Glomerular visceral epithelial cell (primary cell): ENCODE results near the gene EGFR.

Source experiments
- DNase-seq: peaks from one replicate; pipeline ENCODE4 v3.0.0-alpha.2; 2016; ENCODE audit errors: extremely low spot score

EGFR gene

DNA sequence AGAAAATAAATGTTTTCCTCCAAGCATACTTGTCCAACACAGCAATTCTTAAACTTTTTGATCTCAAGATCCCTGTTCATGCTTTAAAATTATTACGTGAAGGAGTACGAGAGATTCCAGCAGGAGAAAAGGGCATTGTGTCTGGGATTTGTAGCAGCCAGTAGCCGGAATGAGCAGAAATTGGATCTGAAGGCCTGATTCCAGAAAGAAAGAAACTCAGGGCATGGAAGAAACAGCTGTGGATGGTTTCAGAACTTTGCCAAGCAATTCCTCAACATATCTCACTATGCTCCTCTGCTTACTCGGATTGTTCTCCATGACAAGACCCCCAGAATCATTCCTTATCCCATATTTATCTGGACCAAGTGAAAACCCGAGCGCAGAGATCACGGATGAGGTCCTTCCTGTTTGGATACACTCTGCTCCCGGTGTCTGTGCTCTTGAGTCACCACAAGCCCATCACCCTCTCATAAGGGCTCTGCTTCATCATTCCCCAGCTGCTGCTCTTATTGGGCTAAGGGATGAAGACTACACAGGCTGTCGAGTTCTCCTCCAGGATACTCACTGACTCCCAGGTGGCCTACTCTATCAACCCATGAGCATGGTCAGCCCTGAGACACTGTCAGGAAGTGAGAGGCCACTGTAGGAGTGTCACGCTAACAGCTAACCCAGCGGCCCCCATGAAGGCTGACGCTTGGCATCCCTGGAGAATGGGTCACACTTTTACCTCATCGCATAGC is 225.4 kb downstream of the EGFR start:
- DNase-seq: no peak

DNA sequence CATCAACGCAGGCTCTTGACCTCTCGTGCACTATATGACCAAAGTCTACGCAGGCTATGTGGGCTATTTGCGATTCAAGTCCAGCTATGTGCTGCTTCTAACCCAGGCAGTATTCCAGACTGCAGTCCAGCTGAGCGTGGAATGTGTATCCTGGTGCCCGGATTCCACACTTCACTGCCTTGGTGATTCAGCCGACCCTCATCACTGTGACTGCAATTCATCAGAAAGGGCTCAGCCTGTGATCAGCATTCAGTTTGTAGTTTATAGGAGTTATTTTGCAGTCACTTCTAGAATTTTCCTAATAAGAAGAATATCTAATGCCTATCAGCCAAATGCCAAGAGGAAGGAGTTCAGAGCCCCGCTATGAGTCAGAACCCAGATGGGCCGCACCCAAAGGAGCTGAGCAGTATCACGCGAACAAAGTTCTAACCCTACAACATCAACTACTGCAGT is 226.5 kb downstream of the EGFR start:
- DNase-seq: peak; percentile 89

DNA sequence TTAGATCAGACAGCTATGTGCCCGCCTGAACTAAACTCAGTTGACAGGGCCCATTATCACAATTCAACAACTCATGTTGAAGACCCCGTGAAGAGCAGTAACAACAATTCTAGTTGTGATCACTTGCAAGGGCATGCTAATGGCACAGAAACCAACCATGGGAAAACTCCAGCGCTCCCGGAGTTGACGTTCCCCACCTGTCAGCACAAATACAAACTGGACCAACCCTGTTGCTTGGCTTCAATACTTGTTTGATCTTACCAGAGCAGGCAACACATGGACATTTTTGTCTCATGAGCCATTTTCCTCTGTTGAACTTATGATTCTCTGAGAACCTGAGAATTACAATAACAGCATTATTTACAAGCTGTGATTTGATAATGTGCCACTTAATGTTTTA is 227.4 kb downstream of the EGFR start:
- no peak for DNase-seq

DNA sequence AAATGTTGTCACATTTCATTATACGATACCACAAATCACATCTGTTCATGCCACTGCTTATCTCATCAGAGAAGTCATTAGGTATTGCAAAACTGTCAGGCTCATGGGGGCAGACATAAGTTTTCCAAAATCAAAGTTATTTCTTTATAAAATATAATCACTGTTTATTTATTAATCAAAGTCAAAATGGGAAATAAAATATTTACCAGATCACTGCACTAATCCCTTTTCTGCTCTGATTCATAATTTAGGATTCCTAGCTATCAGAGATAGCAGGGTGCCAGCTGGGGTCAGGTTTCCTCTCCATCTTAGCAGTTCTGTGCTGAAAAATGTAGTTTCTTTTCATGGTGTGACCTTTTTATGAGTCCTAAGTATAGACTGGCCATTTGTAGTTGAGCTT is 228.6 kb downstream of the EGFR start:
- no peak for DNase-seq

DNA sequence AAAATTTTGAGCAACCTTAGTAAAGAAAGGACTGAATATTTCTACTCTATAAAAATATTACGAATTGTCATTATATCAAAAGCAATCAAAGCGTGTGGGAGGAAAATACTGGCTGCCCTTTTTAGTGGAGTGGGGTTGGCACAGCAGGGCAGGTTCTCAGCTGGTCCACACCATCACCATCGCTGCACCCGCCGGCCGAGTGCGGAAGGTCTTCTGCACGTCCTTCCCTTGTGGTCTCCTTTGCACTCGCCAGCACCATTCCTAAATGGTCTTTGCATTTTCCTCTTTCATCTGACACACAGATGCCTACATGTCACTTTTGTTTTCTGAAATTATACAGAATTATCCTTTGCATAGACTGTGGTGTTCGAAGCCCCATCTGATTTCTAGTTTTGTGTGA is 229.7 kb downstream of the EGFR start:
- no peak for DNase-seq

DNA sequence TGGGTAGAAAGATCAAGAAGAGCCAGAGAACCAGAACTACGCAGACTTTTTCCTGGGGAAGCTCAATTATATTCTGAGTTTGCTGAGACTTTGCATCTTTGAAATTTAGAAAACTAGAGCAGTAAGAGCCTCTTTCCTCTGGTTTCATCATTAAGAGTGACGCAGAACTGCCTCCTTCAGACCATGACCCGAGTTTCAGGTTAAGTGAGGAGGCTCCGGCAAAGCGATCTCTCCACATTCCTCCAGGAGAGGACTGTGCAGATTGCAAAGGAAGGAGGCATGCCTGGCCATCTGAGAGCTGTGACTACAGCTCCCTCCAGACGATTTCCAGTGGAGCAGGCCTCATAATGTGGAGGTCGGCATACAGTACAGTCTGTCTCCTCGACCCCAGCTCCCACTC is 230.5 kb downstream of the EGFR start:
- DNase-seq: no peak

DNA sequence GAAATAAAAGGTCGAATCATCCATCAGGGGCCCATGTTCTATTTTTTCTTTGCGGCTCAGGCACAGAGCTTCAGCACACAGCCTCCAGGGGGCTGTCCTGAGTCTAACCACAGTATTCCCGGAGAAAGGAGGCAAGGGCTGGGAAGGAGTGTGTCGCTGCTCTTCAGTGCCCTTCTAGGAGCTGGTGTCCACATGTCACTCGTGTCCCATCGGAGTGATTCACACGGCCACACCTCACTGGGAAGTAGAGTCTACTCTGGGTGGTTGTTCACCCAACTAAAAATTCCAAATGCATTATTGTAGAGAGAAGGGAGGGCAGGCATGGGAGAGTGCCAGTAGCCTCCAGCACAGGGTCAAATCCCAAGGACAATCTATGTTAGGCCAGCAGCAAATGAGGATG is 231.5 kb downstream of the EGFR start:
- DNase-seq: no peak

DNA sequence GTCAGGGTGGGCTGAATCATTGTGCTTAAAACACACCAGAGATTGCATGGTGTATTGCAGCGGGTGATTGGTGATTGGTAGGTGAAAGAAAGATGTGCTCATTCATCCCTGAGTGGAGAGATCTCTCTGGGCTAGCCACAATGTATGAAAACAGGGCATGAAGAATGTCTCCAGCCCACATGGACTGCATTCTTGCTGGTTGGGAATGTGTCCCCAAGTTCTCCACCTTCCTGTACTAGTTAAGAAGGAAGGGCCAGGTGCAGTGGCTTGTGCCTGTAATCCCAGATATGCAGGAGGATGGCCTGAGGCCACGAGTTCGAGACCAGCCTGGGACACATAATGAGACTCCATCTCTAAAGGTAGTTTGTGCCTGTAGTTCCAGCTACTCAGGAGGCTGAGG is 232.5 kb downstream of the EGFR start:
- no peak for DNase-seq

DNA sequence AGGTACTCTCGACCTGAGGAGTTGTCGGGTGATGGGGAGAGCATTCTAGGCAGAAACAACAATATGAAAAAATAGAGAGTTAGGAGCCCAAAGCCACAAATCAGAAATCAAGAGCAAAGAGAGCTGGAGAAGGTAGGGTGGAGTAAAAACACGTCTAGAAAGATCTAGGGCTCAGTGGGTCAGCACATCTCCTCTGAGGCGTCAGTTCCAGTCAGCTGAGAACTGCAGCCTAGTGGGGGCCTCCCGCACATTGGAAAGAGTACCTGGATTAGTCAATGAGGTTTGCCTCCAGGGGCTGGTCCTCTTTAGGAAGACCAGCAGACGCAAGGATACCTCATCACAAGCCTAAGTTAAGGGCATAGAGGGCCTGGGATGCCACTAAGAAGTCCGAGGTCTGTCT is 233.1 kb downstream of the EGFR start:
- DNase-seq: no peak

DNA sequence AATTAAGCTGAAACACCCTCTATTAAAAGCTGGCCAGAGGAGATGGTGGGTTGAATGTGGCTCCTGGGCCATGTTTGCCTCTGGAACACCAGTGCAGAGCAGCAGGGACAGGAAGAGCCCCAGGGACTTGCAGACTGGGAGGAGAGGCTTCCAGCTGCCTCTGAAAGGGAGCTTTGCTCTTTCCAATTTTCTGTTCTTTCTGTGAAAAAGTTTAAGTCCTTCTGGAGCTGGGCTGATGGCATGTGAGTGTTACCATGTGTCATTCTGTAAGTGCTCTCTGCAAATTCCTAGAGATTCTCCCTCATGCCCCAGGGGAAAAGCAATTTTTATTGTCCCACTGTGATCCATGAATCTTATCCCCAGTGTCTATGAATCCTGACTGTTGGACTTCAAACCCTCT is 233.6 kb downstream of the EGFR start:
- no peak for DNase-seq

DNA sequence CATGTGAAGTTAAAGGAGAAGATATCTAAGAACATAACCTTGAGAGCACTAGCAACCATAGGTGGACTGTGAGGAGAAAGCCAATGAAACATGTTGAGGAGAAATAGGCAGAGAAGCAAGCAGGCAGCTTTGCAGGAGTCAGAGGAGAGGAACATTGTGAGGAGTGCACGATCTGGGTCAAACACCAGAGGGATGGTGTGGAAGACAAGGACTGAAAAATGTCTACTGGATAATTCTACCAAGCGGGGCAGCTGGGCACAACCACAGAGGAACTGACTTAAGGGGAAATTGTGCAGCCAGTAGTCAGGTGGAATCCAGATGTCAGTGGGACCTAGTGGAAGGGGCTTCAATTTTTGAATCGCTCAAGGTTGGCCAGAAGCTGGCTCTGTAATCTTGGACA is 234.4 kb downstream of the EGFR start:
- no peak for DNase-seq

DNA sequence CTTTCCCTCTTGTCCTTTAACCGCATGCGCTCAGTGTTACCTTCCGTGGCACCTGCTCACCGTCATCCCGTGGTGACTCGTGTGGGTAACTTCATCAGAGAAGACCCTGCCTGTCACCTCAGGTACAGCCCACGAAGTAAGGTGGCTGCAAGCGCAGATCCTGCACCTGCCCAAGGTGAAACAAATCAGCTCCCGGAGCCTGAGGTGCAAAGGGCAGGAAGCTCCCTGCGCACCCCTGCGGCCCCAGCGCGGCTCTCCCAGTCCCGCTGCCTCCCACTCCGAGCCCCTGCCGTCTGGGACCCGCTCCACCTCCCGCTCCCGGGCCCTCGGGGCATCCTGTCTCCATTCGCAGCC is 235.4 kb downstream of the EGFR start:
- no peak for DNase-seq

DNA sequence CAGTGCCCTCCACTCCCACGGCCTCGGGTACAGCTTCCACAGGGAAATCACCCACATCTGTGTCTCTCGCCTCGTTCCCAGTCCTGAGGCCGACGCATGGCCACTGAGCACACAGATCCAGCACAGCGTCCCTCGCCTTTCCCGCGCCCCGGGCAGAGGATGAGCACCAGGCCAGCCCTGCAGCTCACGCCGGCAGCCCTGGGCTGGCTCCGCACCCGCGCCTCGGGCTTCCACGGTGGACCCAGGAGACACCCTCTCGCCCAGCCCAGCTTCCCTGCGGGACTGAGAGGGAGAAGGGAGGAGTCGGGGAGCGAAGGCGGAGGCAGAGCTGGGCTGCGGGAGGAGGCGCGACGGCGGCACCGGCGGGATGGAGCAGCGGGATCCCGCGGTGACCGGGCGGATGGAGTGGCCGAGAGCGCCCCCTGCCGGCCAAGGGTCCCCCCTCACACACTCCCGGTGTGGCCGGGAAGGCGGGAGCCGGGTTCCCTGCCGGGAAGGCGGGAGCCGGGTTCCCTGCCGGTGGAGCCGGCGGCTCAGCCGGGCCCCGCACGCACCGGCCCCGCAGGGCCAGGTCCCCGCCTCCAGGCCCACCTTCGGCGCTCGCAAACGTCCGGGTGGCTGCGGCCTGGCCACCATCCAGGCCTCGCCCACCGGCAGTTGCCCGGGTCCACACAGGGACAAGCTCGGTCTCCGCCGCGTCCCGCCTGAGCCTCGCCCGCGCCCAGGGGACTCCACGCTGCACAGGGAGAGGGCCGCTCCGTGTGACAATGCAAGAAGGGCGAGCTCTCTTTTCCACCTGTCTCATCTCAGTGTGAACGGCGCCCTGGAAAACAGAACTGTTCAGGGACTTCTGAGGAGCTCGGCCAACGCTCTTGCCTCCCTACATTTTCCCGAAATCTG is 236.0 kb downstream of the EGFR start:
- DNase-seq: peak; percentile 82

DNA sequence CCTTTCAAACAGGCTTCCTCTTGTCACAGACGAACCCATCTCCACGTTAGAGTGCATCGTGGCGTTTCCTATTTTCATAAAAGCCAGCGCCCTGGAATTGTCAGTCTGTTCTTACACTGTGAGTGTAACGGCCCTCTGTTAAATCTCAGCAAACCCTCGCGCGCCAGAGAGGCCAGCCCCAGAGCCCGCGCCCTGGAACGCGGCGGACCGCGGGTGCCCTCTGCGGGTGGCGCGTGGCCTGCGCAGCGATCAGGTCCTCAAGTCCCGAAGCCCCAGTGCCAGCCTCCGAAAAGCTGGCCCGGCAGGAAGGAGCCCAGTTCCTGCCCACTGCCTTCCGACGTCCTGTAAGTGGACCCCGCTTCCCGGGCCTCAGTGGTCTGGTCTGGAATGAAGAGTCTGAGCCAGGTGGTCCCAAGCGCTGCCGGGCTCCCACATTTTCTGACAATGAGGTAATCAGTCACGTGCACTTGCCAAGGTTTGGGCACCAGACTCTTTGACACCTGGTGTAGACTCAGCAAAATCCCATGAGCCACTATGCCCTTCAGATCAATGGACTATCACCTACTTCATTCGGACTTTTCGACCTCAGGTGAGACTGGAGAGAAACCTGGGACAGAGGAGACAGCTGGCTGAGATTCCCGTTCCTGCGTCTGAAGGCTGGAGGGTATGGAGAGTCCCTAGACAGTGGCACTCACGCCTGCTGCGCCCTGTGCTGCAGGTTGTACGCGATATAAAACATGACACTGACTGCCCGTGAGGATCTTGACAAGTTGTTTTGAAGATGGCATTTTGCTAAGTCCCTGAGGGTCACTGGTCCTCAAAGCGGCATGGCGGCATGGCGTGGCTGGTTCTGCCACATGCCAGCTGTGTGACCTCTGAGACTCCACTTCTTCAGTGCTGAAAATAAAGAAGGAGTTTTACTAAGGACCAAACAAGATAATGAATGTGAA is 237.0 kb downstream of the EGFR start:
- peak; percentile 84 for DNase-seq

DNA sequence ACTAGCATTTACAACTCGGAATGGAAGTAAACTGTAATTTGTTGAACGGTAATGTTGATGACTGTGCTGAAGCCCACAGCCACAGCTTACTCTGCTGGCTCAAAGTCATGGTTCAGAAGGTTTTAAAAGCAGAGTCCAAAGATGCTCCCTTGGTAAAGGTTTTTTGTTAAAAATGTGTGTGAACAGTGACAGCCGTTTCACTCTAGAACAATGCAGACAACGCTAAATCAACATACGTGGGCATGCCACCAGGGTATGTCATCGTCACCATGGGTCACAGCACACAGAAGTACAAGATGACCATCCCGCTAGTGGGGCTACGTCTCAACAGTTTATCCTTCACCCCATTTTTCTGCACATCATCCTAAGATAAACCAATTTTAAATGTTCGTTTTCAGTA is 239.8 kb downstream of the EGFR start:
- DNase-seq: no peak

DNA sequence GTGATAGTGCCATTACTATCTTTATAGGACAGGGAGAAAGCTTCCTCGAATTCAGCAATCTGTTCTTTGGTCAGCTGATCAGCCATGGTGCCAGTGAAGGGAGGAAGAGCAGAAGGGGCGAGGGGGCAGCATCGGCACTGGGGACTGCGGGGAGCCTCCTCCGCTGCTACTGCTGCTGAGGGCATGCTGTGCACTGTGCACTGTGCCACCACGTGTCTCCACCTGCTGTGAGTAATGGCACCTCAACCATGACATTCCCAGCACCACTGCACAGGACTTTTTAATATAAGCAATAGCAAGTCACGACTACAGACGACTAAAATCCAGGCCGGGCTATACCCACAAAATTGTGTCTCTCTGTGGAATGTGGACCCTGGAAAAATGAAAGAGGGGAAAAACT is 241.4 kb downstream of the EGFR start:
- no peak for DNase-seq

DNA sequence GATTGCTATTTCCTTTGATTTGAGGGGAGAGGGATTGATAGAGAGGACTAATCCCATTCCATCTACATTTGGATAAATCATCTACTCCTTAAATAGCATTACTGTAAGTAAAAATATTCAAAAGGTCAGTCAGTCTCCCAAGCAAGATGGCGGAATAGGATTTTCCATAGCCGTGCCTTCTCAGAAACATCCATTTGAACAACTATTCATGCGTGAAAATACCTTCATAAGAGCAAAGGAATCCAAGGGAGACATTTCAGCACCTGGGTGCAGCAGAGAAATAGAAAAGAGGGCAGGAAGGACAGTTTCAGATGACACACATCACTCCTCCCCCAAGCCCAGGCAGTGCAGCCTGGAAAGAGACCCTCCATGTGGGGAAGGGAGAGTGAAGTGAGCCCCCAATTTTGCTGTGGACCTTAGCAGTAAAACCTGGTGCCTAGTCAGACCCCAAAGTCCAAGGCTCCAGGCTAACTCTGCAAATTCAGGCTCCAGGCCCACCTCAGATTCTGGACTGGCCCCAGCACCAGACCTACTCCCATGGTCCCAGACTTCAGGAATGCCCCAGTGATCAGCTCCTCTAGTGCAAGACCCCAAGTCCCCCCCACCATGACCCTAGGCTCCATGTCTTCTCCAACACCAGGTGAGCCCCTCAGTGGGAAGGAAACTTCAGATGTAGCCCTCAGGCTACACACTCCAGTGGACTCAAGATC is 242.0 kb downstream of the EGFR start:
- DNase-seq: peak; percentile 9
